HG03558 (cell line): ENCODE measurements around the gene C9orf152.
"Not testable (repeated sequence)": the region's sequence is repeated elsewhere in the genome, so short reads cannot be mapped to it uniquely, and the experiment has no call there.

ENCODE experiments used
- ATAC-seq: cut with Tn5 transposase; IDR thresholded peaks from one replicate; pipeline ENCODE4 v1.9.1; 2021; ENCODE audit warnings: moderate number of reproducible peaks; ENCODE audit not compliant: unreplicated experiment; ENCODE audit errors: extremely low read depth

Gene C9orf152

DNA sequence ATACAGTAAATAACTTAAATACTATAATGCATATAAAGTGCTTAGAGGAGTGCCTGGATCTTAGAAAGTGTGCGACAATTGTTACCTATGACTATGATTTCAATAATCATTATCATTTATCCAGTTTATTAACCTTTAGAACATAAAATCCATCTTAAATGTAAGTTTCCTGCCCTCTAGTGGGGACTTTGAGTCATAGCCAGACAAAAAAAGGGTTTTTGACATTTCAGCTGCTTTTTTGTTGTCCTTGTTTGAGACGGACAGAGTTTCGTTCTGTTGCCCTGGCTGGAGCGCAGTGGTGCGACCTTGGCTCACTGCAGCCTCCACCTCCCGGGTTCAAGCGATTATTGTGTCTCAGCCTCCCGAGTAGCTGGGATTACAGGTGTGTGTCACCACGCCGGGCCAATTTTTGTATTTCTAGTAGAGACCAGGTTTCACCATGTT lies 9.7 kb upstream of the C9orf152 start:
- no peak for ATAC-seq

DNA sequence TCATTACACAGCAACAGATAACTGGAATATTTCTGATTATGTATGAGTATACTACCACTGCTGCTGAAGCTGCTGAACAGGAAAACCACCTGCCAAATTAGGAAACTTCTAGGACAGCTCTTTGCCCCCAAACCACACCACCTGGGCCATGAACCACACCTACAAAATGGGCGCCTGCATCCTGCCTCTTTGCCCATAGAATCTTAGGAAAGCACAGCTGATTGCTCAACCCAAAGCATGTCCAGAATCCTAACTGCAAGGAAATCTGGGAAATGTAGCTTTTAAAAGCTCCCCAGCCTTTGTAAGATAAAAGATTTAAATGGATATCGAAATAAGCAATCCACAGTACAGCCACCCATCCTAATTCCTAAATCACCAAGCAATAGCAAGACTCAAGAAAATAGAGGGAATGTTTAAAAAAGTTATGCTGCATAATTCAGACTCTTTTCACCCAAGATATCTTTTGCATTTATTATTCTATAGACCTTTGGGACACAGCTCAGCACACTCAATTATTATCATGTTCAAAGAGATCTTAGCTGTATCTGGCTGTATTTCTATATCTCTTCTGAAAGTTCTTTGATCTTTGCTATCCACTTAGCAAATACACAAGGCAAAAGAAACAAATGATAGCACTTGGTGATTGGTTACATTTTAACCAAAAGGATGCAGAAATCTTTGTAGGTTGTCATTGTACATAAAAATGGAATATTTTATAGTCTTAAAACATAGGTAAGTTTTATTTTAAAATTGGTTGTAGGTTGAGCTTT lies 6.8 kb upstream of the C9orf152 start:
- no peak for ATAC-seq

DNA sequence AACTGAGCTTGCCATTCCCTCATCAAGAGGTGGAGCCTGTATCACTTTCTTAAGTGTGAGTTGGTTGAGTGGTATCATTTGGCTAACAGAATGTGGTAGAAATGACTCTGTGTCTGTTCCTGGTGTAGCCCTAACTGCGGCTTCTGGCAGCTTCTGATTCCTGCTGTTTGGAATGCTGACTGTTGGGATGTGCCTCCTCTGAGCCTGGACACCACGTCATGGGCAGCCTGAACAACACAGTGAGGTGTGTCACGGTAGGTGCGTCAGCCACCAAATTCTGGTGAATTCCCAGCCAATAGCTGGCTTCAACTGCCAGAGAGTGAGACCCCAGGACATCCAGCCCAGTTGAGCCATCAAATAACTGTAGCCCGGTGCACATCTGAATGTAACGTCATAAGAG lies 6.1 kb upstream of the C9orf152 start:
- no peak for ATAC-seq

DNA sequence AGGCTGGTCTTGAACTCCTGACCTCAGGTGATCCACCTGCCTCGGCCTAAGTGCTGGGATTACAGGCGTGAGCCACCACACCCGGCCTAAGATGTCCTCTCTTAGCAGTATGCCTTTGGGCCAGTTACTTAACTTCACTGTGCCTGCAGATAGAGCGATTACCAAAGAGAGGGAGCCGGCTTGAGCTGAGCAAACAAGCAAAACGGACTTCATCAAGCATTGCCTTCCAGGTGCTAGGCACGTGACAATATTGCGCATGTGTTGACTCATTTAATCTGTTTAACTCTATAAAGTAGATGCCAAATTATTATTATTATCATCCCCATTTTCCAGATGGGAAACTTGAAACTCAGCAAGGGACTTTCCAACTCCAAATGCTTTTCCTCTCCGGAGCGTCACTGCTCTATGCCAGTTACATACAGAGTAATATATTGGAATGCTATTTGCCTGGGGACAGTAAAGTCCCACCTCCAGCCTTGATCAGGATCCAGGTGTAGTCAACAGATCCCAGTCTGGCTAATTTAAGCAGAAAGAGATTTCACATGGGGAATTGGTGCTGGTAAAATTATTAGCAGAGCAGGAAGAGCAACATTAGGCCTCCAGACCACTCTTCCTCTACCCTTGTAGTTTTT lies 5.6 kb upstream of the C9orf152 start:
- no peak for ATAC-seq

DNA sequence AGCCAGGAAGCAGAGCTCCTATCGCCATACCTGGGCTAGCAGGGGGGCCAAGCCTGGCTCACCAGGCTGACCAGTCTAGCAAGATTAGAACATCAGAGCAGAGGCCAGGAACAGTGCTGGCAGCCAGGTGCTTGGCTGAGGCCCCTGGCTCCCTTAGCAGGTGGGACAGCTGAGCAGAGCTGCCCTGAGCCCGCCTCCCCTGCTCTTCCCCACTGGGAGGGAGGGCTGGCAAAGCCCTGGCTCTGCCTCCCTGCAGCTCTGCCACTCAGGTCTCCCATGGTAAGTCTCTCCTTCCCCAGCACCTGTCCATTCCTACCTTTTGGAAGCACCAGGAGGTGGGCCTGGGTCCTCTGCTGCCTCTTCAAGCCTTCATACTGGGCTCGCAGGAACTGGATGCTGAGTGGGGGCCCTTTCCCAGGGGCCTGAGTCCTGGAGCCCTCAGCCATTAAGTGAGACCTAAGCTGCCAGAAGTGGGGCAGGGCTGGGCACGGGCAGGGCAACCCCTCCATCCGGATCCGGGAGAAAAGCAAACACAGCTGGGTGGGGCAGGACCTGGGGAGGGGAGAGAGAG lies 803 bp downstream of the C9orf152 start:
- no peak for ATAC-seq

DNA sequence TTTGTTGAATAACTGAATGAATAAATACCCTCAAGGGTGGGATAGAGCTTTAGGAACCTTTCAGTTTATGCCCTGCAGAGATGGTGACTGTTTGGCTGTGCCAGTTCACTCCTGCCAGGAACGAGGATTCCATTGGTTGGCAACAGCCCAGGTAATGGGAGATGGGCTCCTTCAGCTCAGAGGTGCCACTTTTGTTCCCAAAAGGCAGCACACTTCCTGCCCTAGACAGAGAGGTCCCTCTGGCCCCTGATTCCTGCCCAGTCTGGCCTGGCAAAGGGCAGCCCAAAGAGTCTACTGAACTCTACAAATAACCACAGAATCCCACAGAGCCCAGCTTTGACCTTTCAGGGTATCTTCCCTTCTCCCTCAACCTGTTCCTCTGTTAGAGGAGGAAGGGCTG lies 1.6 kb downstream of the C9orf152 start:
- ATAC-seq: no peak

DNA sequence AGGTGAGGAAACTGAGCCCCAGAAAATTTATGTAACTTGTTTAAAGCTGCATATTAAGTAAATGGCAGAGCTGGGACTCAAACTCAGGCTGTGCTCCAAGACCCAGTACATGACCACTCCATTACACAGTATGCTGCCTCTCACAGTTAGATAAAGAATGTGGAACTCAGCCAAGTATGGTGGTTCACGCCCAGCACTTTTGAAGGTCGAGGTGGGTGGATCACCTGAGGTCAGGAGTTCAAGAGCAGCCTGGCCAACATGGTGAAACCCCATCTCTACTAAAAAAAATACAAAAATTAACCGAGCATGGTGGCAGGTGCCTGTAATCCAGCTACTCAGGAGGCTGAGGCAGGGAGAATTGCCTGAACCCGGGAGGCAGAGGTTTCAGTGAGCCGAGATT lies 2.3 kb downstream of the C9orf152 start:
- not testable (repeated sequence) for ATAC-seq

DNA sequence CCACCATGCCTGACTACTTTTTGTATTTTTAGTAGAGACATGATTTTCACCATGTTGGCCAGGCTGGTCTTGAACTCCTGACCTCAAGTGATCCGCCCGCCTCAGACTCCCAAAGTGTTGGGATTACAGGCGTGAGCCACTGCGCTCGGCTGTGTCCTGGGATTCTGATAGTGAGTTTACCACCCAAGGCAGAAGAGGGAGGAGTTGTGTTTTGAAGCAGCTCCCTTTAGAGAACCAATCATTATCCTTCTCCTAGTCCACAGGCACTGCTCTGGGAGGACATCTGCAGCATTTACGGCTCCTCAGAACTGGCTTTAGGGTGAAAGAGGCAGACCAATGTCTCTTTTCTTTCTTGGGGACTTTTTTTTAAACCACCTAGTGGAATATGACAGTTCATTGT lies 5.7 kb downstream of the C9orf152 start:
- ATAC-seq: no peak

DNA sequence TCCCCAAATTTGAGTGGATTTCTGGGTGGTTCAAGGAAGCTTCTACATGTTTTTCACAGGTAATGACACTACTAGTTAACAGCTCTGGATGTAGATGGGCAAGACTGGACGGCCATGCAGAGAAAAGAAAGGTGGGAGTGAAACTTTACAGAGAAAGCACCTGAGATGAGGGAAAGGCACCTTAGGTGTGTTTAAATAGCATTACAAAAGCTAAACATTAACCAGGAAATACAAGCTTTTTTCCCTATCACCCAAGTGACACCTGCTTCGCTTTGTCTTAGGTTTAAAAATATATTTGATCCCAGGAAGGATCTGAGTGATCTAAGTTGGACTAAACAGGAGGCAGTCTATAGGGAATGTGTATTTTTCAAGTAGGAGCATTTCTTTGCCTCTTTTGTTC lies 8.3 kb downstream of the C9orf152 start:
- ATAC-seq: no peak

DNA sequence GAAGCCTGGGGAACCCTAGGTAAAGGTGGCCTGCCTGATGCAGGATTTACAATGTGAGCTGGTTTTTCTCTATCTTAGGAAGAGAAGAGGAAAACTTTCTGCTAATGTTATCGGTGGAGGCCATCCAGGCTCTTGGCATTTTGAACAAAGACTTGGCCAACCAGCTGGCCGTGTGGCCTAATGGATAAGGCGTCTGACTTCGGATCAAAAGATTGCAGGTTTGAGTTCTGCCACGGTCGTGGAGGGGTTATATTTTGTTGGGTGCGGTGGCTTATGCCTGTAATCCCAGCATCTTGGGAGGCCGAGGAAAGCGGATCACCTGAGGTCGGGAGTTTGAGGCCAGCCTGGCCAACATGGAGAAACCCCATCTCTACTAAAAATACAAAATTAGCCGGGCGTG lies 9.6 kb downstream of the C9orf152 start:
- ATAC-seq: no peak

DNA sequence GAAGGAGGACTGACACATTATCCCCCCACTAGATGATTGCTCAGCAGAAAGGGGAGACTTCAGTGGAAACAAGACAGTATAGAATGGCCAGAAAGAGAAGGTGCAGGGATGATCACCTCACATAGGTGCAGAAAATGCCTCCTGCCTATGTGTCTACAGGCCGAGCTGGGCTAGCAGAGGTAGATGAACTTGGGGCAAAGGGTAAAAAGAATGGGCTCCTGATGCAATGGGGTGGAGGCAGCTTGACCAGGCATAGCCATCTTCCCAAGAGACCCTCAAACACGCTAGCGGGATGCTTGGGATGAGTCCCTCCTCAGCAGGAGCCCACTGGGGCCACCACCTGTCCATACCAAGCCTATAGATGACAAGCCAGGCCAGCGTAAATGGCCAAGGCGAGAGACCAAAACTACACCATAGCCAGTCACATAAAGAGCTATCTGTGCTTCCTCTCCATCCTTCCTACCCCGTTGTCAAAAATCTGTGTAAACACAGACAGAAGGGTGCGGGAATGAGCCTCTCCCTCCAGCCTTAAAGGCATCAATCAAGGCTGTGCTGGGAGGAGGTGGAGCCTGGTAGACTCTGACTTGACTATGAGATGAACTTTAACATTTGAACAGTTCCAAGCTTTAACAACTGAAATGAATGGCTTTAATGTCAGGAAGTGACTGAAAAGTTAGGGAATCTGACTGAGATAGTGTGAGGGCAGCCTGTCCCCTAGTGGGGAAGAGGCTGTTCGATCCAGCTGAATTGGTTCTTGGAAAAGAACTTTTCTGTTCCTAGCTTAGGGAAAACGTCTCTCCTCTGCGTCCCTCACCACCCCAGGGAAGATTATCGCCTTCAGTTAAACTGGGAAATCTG lies 10.4 kb downstream of the C9orf152 start:
- no peak for ATAC-seq

DNA sequence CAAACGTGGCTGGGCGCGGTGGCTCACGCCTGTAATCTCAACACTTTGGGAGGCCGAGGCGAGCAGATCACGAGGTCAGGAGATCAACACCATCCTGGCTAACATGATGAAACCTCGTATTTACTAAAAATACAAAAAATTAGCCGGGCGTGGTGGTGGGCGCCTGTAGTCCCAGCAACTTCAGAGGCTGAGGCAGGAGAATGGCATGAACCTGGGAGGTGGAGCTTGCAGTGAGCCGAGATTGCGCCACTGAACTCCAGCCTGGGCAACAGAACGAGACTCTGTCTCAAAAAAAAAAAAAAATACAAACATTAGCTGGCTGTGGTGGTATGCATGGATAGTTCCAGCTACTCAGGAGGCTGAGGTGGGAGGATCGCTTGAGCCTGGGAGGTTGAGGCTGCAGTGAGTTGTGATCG lies 11.9 kb downstream of the C9orf152 start:
- not testable (repeated sequence) for ATAC-seq

DNA sequence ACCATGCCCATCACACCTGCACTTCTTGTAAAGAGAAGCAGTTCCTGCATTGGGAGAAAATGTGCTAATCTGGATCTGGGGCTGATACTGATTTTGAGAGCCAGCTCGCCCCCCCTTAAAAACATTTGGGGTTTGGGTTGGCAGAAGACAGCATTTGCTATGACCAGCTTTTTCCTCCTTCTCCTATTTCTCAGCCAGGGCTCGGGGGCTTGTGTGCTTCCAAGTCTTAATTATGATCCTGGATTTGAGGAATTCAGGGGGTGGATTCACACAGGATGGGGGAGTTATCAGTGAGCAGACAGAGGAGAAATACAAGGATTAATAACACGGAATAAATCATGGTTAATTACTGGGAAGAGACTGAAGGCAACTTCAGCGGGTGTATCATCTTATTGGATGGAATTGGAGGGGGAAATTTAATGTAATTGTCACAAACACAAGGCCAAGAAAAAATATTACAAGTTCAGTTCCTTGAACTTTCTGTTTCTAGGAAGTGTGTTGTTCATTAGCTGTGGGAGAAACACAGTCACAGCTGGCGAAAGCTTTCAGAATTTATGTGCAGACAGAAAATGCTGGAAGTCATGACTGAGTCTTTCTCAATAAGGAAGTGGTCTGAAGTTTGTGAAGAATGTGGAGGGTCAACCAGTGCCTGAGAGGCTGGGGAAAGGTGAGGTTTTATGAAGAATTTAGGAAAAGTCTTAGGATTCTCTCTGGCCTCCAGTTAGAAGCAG lies 15.3 kb downstream of the C9orf152 start:
- no peak for ATAC-seq

DNA sequence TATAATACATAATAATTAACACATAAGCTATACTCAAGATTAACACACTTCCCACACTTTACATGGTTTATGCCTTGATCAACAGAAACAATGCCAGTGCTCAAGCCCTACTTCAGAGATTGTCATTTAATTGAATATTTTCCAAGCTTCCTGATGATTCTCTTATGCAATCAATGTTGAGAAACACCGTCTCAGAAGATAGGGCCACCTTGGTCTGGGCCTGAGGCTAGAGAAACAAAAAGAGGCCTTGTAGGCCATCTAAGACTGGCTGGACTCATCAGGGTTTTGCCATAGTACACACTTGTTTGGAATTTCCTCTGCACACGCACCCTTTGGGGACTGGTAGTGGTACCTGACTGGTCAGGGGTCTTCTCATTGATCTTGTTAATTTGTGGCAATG lies 16.3 kb downstream of the C9orf152 start:
- no peak for ATAC-seq

DNA sequence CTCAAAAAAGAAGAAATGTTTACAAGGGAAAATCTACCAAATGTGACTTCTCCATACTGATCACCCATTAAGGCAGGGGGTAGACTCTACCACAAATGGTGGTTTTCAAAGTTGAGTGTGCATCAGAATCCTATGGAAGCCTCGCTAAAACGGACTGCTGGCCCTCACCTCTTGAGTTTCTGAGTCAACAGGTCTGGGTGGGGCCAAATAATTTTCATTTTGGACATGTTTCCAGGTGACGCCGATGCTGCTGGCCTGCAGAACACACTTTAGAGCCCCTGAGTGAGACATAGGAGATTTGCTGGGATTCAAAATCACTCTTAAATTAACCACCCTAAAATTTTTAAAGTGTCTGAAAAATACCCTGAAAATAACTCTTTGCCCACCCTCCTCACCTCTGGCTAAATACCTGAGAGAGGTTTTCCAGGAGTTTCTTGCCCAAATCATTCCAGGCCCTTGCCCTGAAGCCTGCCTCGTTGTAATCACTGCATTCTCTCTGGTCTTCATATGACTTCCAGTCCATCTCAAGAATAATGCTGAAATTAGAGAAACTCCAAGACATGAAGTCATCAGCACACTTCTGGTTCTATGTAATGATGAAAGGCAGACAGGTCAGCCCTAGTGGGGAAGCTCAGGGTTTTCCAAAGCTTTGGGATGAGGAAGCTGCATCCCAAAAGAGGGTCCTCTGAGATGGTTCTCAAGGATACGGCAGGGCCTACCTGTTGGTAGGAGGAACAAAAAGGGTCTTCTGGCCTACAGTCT lies 18.2 kb downstream of the C9orf152 start:
- ATAC-seq: no peak

DNA sequence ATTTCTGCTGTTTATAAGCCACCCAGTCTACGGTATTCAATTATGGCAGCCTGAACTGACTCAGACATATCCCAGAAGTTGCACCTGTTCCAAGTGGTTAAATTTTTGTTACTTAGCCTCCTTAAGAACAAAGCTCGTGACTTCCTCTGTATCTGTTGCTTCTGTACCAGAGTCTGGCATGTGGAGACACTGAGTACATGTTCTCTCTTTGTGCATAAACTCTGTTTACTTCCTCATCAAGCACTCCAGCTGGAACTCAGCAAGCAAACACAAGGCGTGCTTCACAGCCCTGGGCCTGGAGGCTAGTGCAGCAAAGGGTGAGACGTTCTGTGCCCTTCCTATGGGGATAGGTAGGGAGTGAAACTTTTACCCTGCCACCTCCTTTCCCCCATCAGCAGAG lies 19.0 kb downstream of the C9orf152 start:
- no peak for ATAC-seq

DNA sequence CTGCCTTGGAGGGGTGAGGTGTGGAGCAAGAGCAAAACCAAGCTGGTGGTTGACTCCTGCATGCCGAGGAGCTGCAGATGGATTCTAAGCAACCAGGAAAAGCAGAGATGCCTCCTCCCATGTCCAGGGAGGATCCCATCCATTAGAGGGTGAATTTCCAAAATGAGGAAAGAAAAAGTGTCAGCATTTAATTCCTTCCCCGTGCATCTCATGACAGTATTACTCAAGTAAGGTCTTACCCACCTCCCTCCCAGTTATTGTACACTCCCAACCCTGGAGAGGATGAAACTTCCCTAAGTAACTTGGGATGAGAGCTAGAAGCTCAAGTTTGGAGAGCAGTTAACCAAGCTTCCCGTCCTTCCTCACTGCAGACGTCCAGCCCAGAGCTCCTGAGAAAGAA lies 19.9 kb downstream of the C9orf152 start:
- no peak for ATAC-seq

DNA sequence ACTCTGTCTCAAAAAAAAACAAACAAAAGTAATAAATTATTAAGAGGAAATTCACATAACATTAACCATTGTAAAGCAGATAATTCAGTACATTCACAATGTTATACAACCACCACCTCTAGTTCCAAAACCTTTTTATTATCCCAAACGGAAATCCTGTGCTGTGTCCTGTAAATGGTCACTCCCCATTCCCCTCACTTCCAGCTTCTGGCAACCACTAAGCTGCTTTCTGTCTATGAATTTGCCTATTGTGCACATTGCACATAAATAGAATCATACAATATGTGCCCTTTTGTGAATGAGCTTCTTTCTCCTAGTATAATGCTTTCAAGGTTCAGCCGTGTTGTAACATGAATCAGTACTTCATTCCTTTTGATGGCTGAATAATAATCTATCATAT lies 20.8 kb downstream of the C9orf152 start:
- no peak for ATAC-seq

DNA sequence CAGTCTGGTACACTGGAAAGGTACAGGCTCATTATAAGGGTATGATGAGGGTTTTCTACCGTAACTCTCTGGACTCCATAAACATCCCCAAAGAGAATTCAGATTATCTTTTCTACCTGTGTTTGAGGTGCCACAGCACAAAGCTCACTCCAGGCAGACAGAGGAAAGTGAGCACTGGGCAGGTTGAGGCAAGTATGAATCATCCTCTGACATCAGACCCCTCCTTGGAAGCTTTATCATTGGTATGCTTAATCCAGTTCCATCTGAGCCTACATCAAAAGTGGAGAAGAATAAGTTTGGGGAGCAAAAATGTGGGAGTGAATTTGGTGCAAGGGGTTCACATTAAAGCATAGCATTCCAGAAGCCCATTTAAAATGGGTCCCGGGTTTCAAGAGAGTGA lies 21.7 kb downstream of the C9orf152 start:
- no peak for ATAC-seq
